Muscle layer of colon (tissue), 2 donors: ENCODE results near the gene ATP2C2.

Experiments
- H3K27ac ChIP-seq: one replicate; pipeline ENCODE4 v1.7.0; 2013; ENCODE audit warnings: low read depth, mild to moderate bottlenecking, low read length, moderate library complexity
- H3K27me3 ChIP-seq, 2 donors: one replicate each; pipeline ENCODE4 v1.7.0; 2013; ENCODE audit warnings: low read length in 2 of 2, mild to moderate bottlenecking in 2 of 2; ENCODE audit not compliant: insufficient read depth in 2 of 2, control insufficient read depth in 1 of 2
- H3K36me3 ChIP-seq: one replicate; pipeline ENCODE4 v1.7.0; 2013; ENCODE audit warnings: mild to moderate bottlenecking, low read length; ENCODE audit not compliant: insufficient read depth
- H3K4me1 ChIP-seq: one replicate; pipeline ENCODE4 v1.7.0; 2013; ENCODE audit warnings: mild to moderate bottlenecking, low read length; ENCODE audit not compliant: insufficient read depth
- H3K4me3 ChIP-seq, 2 donors: one replicate each; pipeline ENCODE4 v1.7.0; 2013; ENCODE audit warnings: low read length in 2 of 2, low read depth in 1 of 2, mild to moderate bottlenecking in 1 of 2, moderate library complexity in 1 of 2
- H3K9ac ChIP-seq: one replicate; pipeline ENCODE4 v1.7.0; 2013; ENCODE audit warnings: low read length
- H3K9me3 ChIP-seq: one replicate; pipeline ENCODE4 v1.7.0; 2013; ENCODE audit warnings: mild to moderate bottlenecking, low read length
- donor health status: abdominal sarcoma.
- donor health status: Adenocarcinoma of cecum.

Gene ATP2C2

GRCh38 chr16:84430860-84431259 is 62.5 kb downstream of the ATP2C2 start:
- H3K9me3 ChIP-seq: no peaks in the 10 kb centered on the region
- no peaks in the 10 kb centered on the region for H3K4me1 ChIP-seq
- no peak overlapping the region for H3K27ac ChIP-seq
- H3K27me3 ChIP-seq: no peaks in the 10 kb centered on the region
- H3K36me3 ChIP-seq: no peaks in the 10 kb centered on the region
- no peak overlapping the region for H3K9ac ChIP-seq
- no peak overlapping the region for H3K4me3 ChIP-seq

- no peaks in the 10 kb centered on the region for H3K9me3 ChIP-seq
- H3K9ac ChIP-seq: no peak overlapping the region
- H3K4me3 ChIP-seq: no peak overlapping the region
- no peaks in the 10 kb centered on the region for H3K4me1 ChIP-seq
- H3K27me3 ChIP-seq: no peaks in the 10 kb centered on the region
- H3K36me3 ChIP-seq: no peaks in the 10 kb centered on the region
- no peak overlapping the region for H3K27ac ChIP-seq
These were observed 66.5 kb downstream of the ATP2C2 start for GRCh38 chr16:84434800-84435199.

GRCh38 chr16:84436196-84436595 is 67.9 kb downstream of the ATP2C2 start:
- no peaks in the 10 kb centered on the region for H3K27me3 ChIP-seq
- H3K4me1 ChIP-seq: no peaks in the 10 kb centered on the region
- H3K36me3 ChIP-seq: no peaks in the 10 kb centered on the region

GRCh38 chr16:84438971-84439696 is 70.8 kb downstream of the ATP2C2 start:
- no peak overlapping the region for H3K4me3 ChIP-seq
- H3K36me3 ChIP-seq: no peaks in the 10 kb centered on the region
- H3K27ac ChIP-seq: no peak overlapping the region
- no peaks in the 10 kb centered on the region for H3K9me3 ChIP-seq
- no peaks in the 10 kb centered on the region for H3K4me1 ChIP-seq
- H3K27me3 ChIP-seq: peaks cover 0 to 6% of the 10 kb centered on the region in 2 donors
- no peak overlapping the region for H3K9ac ChIP-seq

More at GRCh38 chr16:84436196-84436595, 67.9 kb downstream of the ATP2C2 start:
- H3K9me3 ChIP-seq: no peaks in the 10 kb centered on the region
- H3K9ac ChIP-seq: no peak overlapping the region
- H3K4me3 ChIP-seq: no peak overlapping the region
- H3K27ac ChIP-seq: no peak overlapping the region

GRCh38 chr16:84442416-84443145 is 74.2 kb downstream of the ATP2C2 start:
- Histone ChIP-seq H3K4me3 (no peak overlapping the region), H3K9me3 (no peaks in the 10 kb centered on the region), H3K36me3 (no peaks in the 10 kb centered on the region), H3K27ac (no peak overlapping the region), H3K9ac (no peak overlapping the region), H3K27me3 (peaks cover 0 to 6% of the 10 kb centered on the region in 2 donors), H3K4me1 (no peaks in the 10 kb centered on the region)

GRCh38 chr16:84443166-84443802 is 74.9 kb downstream of the ATP2C2 start:
- Histone ChIP-seq H3K27me3 (peaks cover 0 to 6% of the 10 kb centered on the region in 2 donors), H3K27ac (no peak overlapping the region), H3K9me3 (no peaks in the 10 kb centered on the region), H3K4me1 (no peaks in the 10 kb centered on the region), H3K4me3 (no peak overlapping the region), H3K36me3 (no peaks in the 10 kb centered on the region), H3K9ac (no peak overlapping the region)

- Histone ChIP-seq H3K9ac (no peak overlapping the region), H3K4me1 (no peaks in the 10 kb centered on the region), H3K36me3 (no peaks in the 10 kb centered on the region), H3K27me3 (peaks cover 0 to 6% of the 10 kb centered on the region in 2 donors), H3K9me3 (no peaks in the 10 kb centered on the region), H3K27ac (no peak overlapping the region), H3K4me3 (no peak overlapping the region)
These were observed 76.1 kb downstream of the ATP2C2 start for GRCh38 chr16:84444476-84444875.

GRCh38 chr16:84446084-84446483 is 77.7 kb downstream of the ATP2C2 start:
- Histone ChIP-seq H3K4me3 (no peak overlapping the region), H3K27me3 (peaks cover 0 to 14% of the 10 kb centered on the region in 2 donors), H3K27ac (no peak overlapping the region), H3K4me1 (no peaks in the 10 kb centered on the region), H3K9me3 (no peaks in the 10 kb centered on the region), H3K36me3 (no peaks in the 10 kb centered on the region), H3K9ac (no peak overlapping the region)

- Histone ChIP-seq H3K36me3 (no peaks in the 10 kb centered on the region), H3K27ac (no peak overlapping the region), H3K9ac (no peak overlapping the region), H3K27me3 (peaks cover 0 to 14% of the 10 kb centered on the region in 2 donors), H3K9me3 (no peaks in the 10 kb centered on the region), H3K4me1 (no peaks in the 10 kb centered on the region), H3K4me3 (no peak overlapping the region)
These were observed 78.5 kb downstream of the ATP2C2 start for GRCh38 chr16:84446596-84447392.

GRCh38 chr16:84448444-84448843 is 80.1 kb downstream of the ATP2C2 start:
- no peaks in the 10 kb centered on the region for H3K4me1 ChIP-seq
- no peak overlapping the region for H3K4me3 ChIP-seq
- no peaks in the 10 kb centered on the region for H3K9me3 ChIP-seq
- no peaks in the 10 kb centered on the region for H3K36me3 ChIP-seq
- no peak overlapping the region for H3K27ac ChIP-seq
- H3K9ac ChIP-seq: no peak overlapping the region
- peaks cover 0 to 7% of the 10 kb centered on the region in 2 donors for H3K27me3 ChIP-seq
